Large intestine (tissue), 3 donors: Measurements from ENCODE around the gene SPHKAP. TPM values are rescaled to one million over a fixed set of nuclear protein-coding genes. Genes with fewer than 3 reads are reported as not detected.
"Not testable (repeated sequence)": the region's sequence is repeated elsewhere in the genome, so short reads cannot be mapped to it uniquely, and the experiment has no call there.

ENCODE experiments used
- DNase-seq, 2 donors: peaks; one replicate each; pipeline versions ENCODE4 v3.0.0 to v3.0.0-alpha.2; 2013
- H3K27ac ChIP-seq: one replicate; pipeline ENCODE4 v1.5.1; 2013; ENCODE audit warnings: low read length
- H3K27me3 ChIP-seq: 2 replicates; pipeline ENCODE4 v1.6.1; 2013; ENCODE audit warnings: low read length; ENCODE audit not compliant: control insufficient read depth, insufficient read depth
- H3K36me3 ChIP-seq: 2 replicates; pipeline ENCODE4 v1.6.1; 2013; ENCODE audit warnings: low read length; ENCODE audit not compliant: control insufficient read depth, insufficient read depth
- H3K4me1 ChIP-seq: one replicate; pipeline ENCODE4 v1.6.1; 2013; ENCODE audit warnings: low read length; ENCODE audit not compliant: control insufficient read depth, insufficient read depth
- H3K4me3 ChIP-seq: one replicate; pipeline ENCODE4 v1.5.1; 2013; ENCODE audit warnings: low read length
- H3K9me3 ChIP-seq: one replicate; pipeline ENCODE4 v1.6.1; 2013; ENCODE audit warnings: mild to moderate bottlenecking, low read depth, low read length, moderate library complexity; ENCODE audit not compliant: control insufficient read depth
- WGBS: methylation state at CpG from one replicate; pipeline ENCODE4 v1.1.5; 2013; ENCODE audit warnings: low lambda C conversion rate; ENCODE audit not compliant: insufficient coverage; 5-methylcytosine and 5-hydroxymethylcytosine counted together
- polyA plus RNA-seq: library from polyadenylated mRNA; unstranded; fragments of 120-200 nt; gene quantifications from one replicate; pipeline ENCODE4 v1.2.1, GENCODE V29; 2013

Gene SPHKAP
- polyA plus RNA-seq, 1 donor: 0.16 TPM

- no peaks in the 10 kb centered on the region for H3K9me3 ChIP-seq
- H3K4me3 ChIP-seq: no peak overlapping the region
- no peak for DNase-seq
- H3K27me3 ChIP-seq: no peaks in the 10 kb centered on the region
- no peak overlapping the region for H3K27ac ChIP-seq
- H3K4me1 ChIP-seq: no peaks in the 10 kb centered on the region
- WGBS: 100% methylated on average over 2 of the region's 2 CpGs
- no peaks in the 10 kb centered on the region for H3K36me3 ChIP-seq
These were observed 238.5 kb downstream of the SPHKAP start for GRCh38 chr2:227942965-227943364.

- DNase-seq: no peak
- H3K27ac ChIP-seq: no peak overlapping the region
- no peak overlapping the region for H3K4me3 ChIP-seq
- H3K27me3 ChIP-seq: peaks cover 2% of the 10 kb centered on the region
- no peaks in the 10 kb centered on the region for H3K4me1 ChIP-seq
- H3K9me3 ChIP-seq: no peaks in the 10 kb centered on the region
- H3K36me3 ChIP-seq: no peaks in the 10 kb centered on the region
- WGBS: 100% methylated on average over 2 of the region's 2 CpGs
These were observed 239.5 kb downstream of the SPHKAP start for GRCh38 chr2:227942021-227942420.

GRCh38 chr2:227939271-227940027, 242.0 kb downstream of the SPHKAP start:
- DNase-seq: peak in 1 of 2 donors; percentile 22

GRCh38 chr2:227936249-227936648, 245.2 kb downstream of the SPHKAP start:
- H3K36me3 ChIP-seq, H3K27ac ChIP-seq, H3K27me3 ChIP-seq, H3K4me3 ChIP-seq, DNase-seq, H3K9me3 ChIP-seq, H3K4me1 ChIP-seq: not testable (repeated sequence)
- no CpG with 5 or more reads among the region's 7 CpGs for WGBS

More at GRCh38 chr2:227939271-227940027, 242.0 kb downstream of the SPHKAP start:
- H3K36me3 ChIP-seq: no peaks in the 10 kb centered on the region
- no peaks in the 10 kb centered on the region for H3K9me3 ChIP-seq
- no peaks in the 10 kb centered on the region for H3K4me1 ChIP-seq
- H3K27ac ChIP-seq: no peak overlapping the region
- H3K27me3 ChIP-seq: peaks cover 2% of the 10 kb centered on the region
- WGBS: 61% methylated on average over 3 of the region's 11 CpGs
- no peak overlapping the region for H3K4me3 ChIP-seq

GRCh38 chr2:227933884-227934283, 247.6 kb downstream of the SPHKAP start:
- Histone ChIP-seq H3K27ac (no peak overlapping the region), H3K36me3 (no peaks in the 10 kb centered on the region), H3K4me1 (no peaks in the 10 kb centered on the region), H3K9me3 (no peaks in the 10 kb centered on the region), H3K27me3 (peaks cover 2% of the 10 kb centered on the region), H3K4me3 (no peak overlapping the region)
- no peak for DNase-seq
- WGBS: 100% methylated on average over 1 of the region's 1 CpG

GRCh38 chr2:227932403-227932802, 249.1 kb downstream of the SPHKAP start:
- Histone ChIP-seq H3K9me3 (no peaks in the 10 kb centered on the region), H3K4me3 (no peak overlapping the region), H3K27ac (no peak overlapping the region), H3K27me3 (no peaks in the 10 kb centered on the region), H3K36me3 (no peaks in the 10 kb centered on the region), H3K4me1 (no peaks in the 10 kb centered on the region)
- DNase-seq: peak in 1 of 2 donors; percentile 32
- WGBS: no CpG with 5 or more reads among the region's 2 CpGs

GRCh38 chr2:227932001-227932400, 249.5 kb downstream of the SPHKAP start:
- no peak for DNase-seq
- H3K27ac ChIP-seq: no peak overlapping the region
- H3K4me1 ChIP-seq: no peaks in the 10 kb centered on the region
- H3K9me3 ChIP-seq: no peaks in the 10 kb centered on the region
- H3K27me3 ChIP-seq: no peaks in the 10 kb centered on the region
- no peaks in the 10 kb centered on the region for H3K36me3 ChIP-seq
- WGBS: no CpG with 5 or more reads among the region's 6 CpGs
- H3K4me3 ChIP-seq: no peak overlapping the region
